H9 (cell line): Measurements from ENCODE around the gene ERC1. TPM values are rescaled to one million over a fixed set of nuclear protein-coding genes. Genes with fewer than 3 reads are reported as not detected.

Experiments used
- DNase-seq: peaks from one replicate; pipeline ENCODE4 v3.0.0-alpha.2; 2017
- H2AFZ ChIP-seq: one replicate; pipeline ENCODE4 v1.6.1; 2013; ENCODE audit warnings: mild to moderate bottlenecking, low read length, control low read depth, moderate library complexity
- H2AK5ac ChIP-seq: 2 replicates; pipeline ENCODE4 v1.6.1; 2013; ENCODE audit warnings: low read length, control low read depth, mixed read lengths; ENCODE audit not compliant: insufficient read length
- H2BK120ac ChIP-seq: one replicate; pipeline ENCODE4 v1.6.1; 2013; ENCODE audit warnings: low read depth, mild to moderate bottlenecking, low read length, control low read depth, inconsistent platforms; ENCODE audit not compliant: poor library complexity, severe bottlenecking
- H2BK12ac ChIP-seq: 2 replicates; pipeline ENCODE4 v1.6.1; 2013; ENCODE audit warnings: low read length, control low read depth, mixed read lengths, low read depth; ENCODE audit not compliant: insufficient read length
- H2BK15ac ChIP-seq: 2 replicates; pipeline ENCODE4 v1.6.1; 2013; ENCODE audit warnings: low read depth, low read length, control low read depth
- H2BK20ac ChIP-seq: one replicate; pipeline ENCODE4 v1.6.1; 2013; ENCODE audit warnings: low read depth, mild to moderate bottlenecking, low read length, control low read depth, inconsistent platforms; ENCODE audit not compliant: poor library complexity, severe bottlenecking
- H2BK5ac ChIP-seq: 2 replicates; pipeline ENCODE4 v1.6.1; 2013; ENCODE audit warnings: low read length, control low read depth, mixed read lengths; ENCODE audit not compliant: insufficient read length
- H3K14ac ChIP-seq: 2 replicates; pipeline ENCODE4 v1.6.1; 2013; ENCODE audit warnings: low read length, control low read depth; ENCODE audit not compliant: insufficient read depth
- H3K18ac ChIP-seq: 2 replicates; pipeline ENCODE4 v1.6.1; 2013; ENCODE audit warnings: low read depth, mild to moderate bottlenecking, mixed read lengths, low read length, control low read depth; ENCODE audit not compliant: insufficient read length
- H3K23ac ChIP-seq: 2 replicates; pipeline ENCODE4 v1.6.1; 2013; ENCODE audit warnings: low read length, control low read depth, mixed read lengths, low read depth; ENCODE audit not compliant: insufficient read length
- H3K23me2 ChIP-seq: 2 replicates; pipeline ENCODE4 v1.6.1; 2013; ENCODE audit warnings: low read depth, mild to moderate bottlenecking, mixed read lengths, low read length, control low read depth; ENCODE audit not compliant: insufficient read length, poor library complexity, severe bottlenecking
- H3K27ac ChIP-seq: 2 replicates; pipeline ENCODE4 v1.5.1; 2013; ENCODE audit warnings: low read length, control low read depth, mixed read lengths, low read depth; ENCODE audit not compliant: insufficient read length
- H3K27me3 ChIP-seq: 2 replicates; pipeline ENCODE4 v1.6.1; 2013; ENCODE audit warnings: low read length, control low read depth, inconsistent platforms; ENCODE audit not compliant: insufficient read depth
- H3K4ac ChIP-seq: 2 replicates; pipeline ENCODE4 v1.6.1; 2013; ENCODE audit warnings: low read depth, mild to moderate bottlenecking, control low read depth, inconsistent platforms, low read length, moderate library complexity
- H3K4me1 ChIP-seq: 2 replicates; pipeline ENCODE4 v1.6.1; 2013; ENCODE audit warnings: low read length, control low read depth, inconsistent platforms; ENCODE audit not compliant: insufficient read depth
- H3K4me2 ChIP-seq: 2 replicates; pipeline ENCODE4 v1.6.1; 2013; ENCODE audit warnings: low read length, control low read depth, mixed read lengths; ENCODE audit not compliant: insufficient read length, insufficient read depth
- H3K56ac ChIP-seq: 2 replicates; pipeline ENCODE4 v1.6.1; 2013; ENCODE audit warnings: low read depth, mild to moderate bottlenecking, mixed read lengths, low read length, control low read depth; ENCODE audit not compliant: insufficient read length
- H3K79me1 ChIP-seq: 2 replicates; pipeline ENCODE4 v1.6.1; 2013; ENCODE audit warnings: low read depth, mild to moderate bottlenecking, moderate library complexity, low read length, control low read depth, inconsistent platforms; ENCODE audit not compliant: insufficient read depth, poor library complexity, severe bottlenecking
- H3K79me2 ChIP-seq: 2 replicates; pipeline ENCODE4 v1.6.1; 2013; ENCODE audit warnings: low read length, control low read depth, inconsistent platforms; ENCODE audit not compliant: insufficient read depth
- H3K9ac ChIP-seq: 2 replicates; pipeline ENCODE4 v1.6.1; 2013; ENCODE audit warnings: low read length, control low read depth, mixed read lengths; ENCODE audit not compliant: insufficient read length; ENCODE audit errors: extremely low read depth
- H3K9me3 ChIP-seq: one replicate; pipeline ENCODE4 v1.6.1; 2013; ENCODE audit warnings: low read depth, low read length, inconsistent platforms; ENCODE audit not compliant: control insufficient read depth
- H3T11ph ChIP-seq: one replicate; pipeline ENCODE4 v1.6.1; 2013; ENCODE audit warnings: mild to moderate bottlenecking, low read length, control low read depth, inconsistent platforms
- H4K20me1 ChIP-seq: one replicate; pipeline ENCODE4 v1.6.1; 2013; ENCODE audit not compliant: control insufficient read depth, insufficient read length, insufficient read depth
- H4K5ac ChIP-seq: 2 replicates; pipeline ENCODE4 v1.6.1; 2013; ENCODE audit warnings: low read depth, mild to moderate bottlenecking, mixed read lengths, low read length, control low read depth; ENCODE audit not compliant: insufficient read length
- H4K8ac ChIP-seq: replicated peaks from 2 replicates; pipeline ENCODE4 v1.6.1; 2013; ENCODE audit warnings: low read length, control low read depth, mixed read lengths, low read depth; ENCODE audit not compliant: insufficient read length
- H4K91ac ChIP-seq: 2 replicates; pipeline ENCODE4 v1.6.1; 2013; ENCODE audit warnings: low read depth, mild to moderate bottlenecking, moderate library complexity, mixed read lengths, low read length, control low read depth; ENCODE audit not compliant: insufficient read length
- H3K27ac Mint-ChIP-seq, 3 experiments: 2 replicates in 2 of 3; 3 replicates in 1 of 3; pipeline ENCODE4 v1.8.0; 2020 to 2021; ENCODE audit warnings: mixed read lengths in 3 of 3, mild to moderate bottlenecking in 1 of 3, moderate library complexity in 1 of 3
- H3K27me3 Mint-ChIP-seq: 2 replicates; pipeline ENCODE4 v1.8.0; 2021; ENCODE audit warnings: low read depth, mild to moderate bottlenecking, moderate library complexity, mixed read lengths
- H3K36me3 Mint-ChIP-seq, 3 experiments: 2 replicates in 2 of 3; 3 replicates in 1 of 3; pipeline ENCODE4 v1.8.0; 2020 to 2021; ENCODE audit warnings: low read depth in 3 of 3, mixed read lengths in 3 of 3; ENCODE audit not compliant: insufficient read depth in 1 of 3
- H3K4me1 Mint-ChIP-seq, 2 experiments: 2 replicates each; pipeline ENCODE4 v1.8.0; 2020; ENCODE audit warnings: mixed read lengths in 2 of 2
- H3K4me3 Mint-ChIP-seq, 2 experiments: 2 replicates in 1 of 2; 3 replicates in 1 of 2; pipeline ENCODE4 v1.8.0; 2020 to 2021; ENCODE audit warnings: mild to moderate bottlenecking in 2 of 2, mixed read lengths in 2 of 2, moderate library complexity in 1 of 2
- H3K9me3 Mint-ChIP-seq, 2 experiments: 2 replicates in 1 of 2; 3 replicates in 1 of 2; pipeline ENCODE4 v1.8.0; 2020; ENCODE audit warnings: mild to moderate bottlenecking in 2 of 2, mixed read lengths in 2 of 2, moderate library complexity in 1 of 2
- CTCF ChIP-seq: fragments of 200-600 bp; sonication (generic); conservative IDR thresholded peaks from 3 replicates; pipeline ENCODE4 v1.8.0; 2021; ENCODE audit warnings: antibody characterized with exemption, mild to moderate bottlenecking
- WGBS: extraction: QIAGEN DNeasy Blood & Tissue Kit; methylation state at CpG from one replicate; pipeline ENCODE4 v1.1.7; 2013; ENCODE audit warnings: missing lambda C conversion rate, low lambda C conversion rate, mixed read lengths; ENCODE audit not compliant: insufficient read length; ENCODE audit errors: extremely low coverage; 5-methylcytosine and 5-hydroxymethylcytosine counted together
- total RNA-seq: library from RNA; stranded (reverse); gene quantifications from 2 replicates; pipeline ENCODE4 v1.2.1, GENCODE V29; 2021

ERC1 gene
- total RNA-seq, 1 experiment from 2014 or later = 51.2 TPM

DNA sequence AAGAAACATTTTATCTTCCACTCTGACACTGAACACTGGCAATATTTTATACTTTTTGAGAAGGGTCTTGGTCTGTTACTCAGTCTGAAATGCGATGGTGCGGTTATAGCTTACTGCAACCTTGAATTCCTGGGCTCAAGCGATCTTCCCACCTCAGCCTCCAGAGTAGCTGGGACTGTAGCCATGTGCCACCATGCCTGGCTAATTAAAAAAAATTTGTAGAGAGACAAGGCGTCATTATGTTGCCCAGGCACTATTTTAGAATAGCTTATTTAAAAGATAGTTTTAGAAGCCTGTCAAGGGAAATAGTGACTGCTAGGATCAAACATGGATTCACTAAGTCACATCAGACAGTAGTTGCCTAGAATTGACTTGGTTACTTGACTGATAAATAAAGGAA, 5.9 kb downstream of the ERC1 start:
- no peak overlapping the region for H2BK12ac ChIP-seq
- no peak overlapping the region for H2BK15ac ChIP-seq
- Mint-ChIP-seq H3K27ac (no peak overlapping the region), H3K9me3 (no peaks in the 10 kb centered on the region), H3K36me3 (peaks cover 2 to 6% (median 6%) of the 10 kb centered on the region in 3 experiments; a peak in 6 of 7 replicates), H3K27me3 (no peaks in the 10 kb centered on the region), H3K4me1 (peaks cover 9 to 13% of the 10 kb centered on the region in 2 experiments), H3K4me3 (no peak overlapping the region)
- H4K5ac ChIP-seq = no peak overlapping the region
- no peak overlapping the region for H3K27ac ChIP-seq
- H3K27me3 ChIP-seq = no peaks in the 10 kb centered on the region
- H3K79me2 ChIP-seq = peaks cover 9% of the 10 kb centered on the region; the same call in 1 of the 2 replicates
- H3K9ac ChIP-seq = no peak overlapping the region
- H3K4ac ChIP-seq = no peak overlapping the region
- no peak overlapping the region for H3K56ac ChIP-seq
- no peak overlapping the region for H3K18ac ChIP-seq
- no CpG with 5 or more reads among the region's 4 CpGs for WGBS
- H2AFZ ChIP-seq = no peak overlapping the region
- no peaks in the 10 kb centered on the region for H4K20me1 ChIP-seq
- H2BK20ac ChIP-seq = no peak overlapping the region
- H3K79me1 ChIP-seq = peaks cover 4% of the 10 kb centered on the region
- no peaks in the 10 kb centered on the region for H3K9me3 ChIP-seq
- no peak overlapping the region for H2AK5ac ChIP-seq
- TF ChIP-seq CTCF = no peak
- no peaks in the 10 kb centered on the region for H3K4me1 ChIP-seq
- no peak overlapping the region for H4K8ac ChIP-seq
- no peak overlapping the region for H2BK5ac ChIP-seq
- no peaks in the 10 kb centered on the region for H3K23me2 ChIP-seq
- no peak overlapping the region for H2BK120ac ChIP-seq
- no peak overlapping the region for H3K14ac ChIP-seq
- H4K91ac ChIP-seq = no peak overlapping the region
- H3K4me2 ChIP-seq = no peak overlapping the region
- no peak overlapping the region for H3K23ac ChIP-seq
- DNase-seq = no peak
- no peak overlapping the region for H3T11ph ChIP-seq
